ENCODE results near the gene ACTG1.

Gene ACTG1

DNA sequence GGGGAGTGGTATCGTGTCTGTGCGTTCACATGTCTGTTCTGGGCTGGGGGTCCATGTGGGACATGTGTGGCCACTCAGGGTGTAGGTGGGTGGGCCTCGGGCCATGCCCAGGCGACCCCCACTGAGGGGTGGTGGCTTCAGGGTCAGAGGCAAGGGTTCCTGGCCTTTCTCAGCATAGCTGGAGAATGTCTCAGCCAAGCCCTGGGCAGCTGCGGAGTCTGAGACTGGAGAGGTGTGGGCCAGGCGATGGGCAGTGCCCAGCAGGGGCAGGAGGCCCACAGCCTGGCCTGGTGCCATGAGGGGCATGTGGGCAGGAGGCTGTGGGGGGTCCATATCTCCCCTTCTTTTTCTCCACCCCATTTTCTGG lies 16.8 kb upstream of the ACTG1 start:
- H3K27me3 ChIP-seq (ENCODE audit: insufficient read depth, low read depth, severe bottlenecking): no peaks in the 10 kb centered on the region
- DNase-seq: no peak
- no peak for TF ChIP-seq CTCF (IDR thresholded peaks at IDR 0.05; ENCODE audit: low read depth, low read length)
- no peak overlapping the region for H3K4me3 ChIP-seq (ENCODE audit: low read depth, low read length)
- no peak overlapping the region for H3K27ac ChIP-seq
- H3K9me3 ChIP-seq (ENCODE audit: severe bottlenecking): peaks cover 4% of the 10 kb centered on the region
- H3K36me3 ChIP-seq: no peaks in the 10 kb centered on the region

DNA sequence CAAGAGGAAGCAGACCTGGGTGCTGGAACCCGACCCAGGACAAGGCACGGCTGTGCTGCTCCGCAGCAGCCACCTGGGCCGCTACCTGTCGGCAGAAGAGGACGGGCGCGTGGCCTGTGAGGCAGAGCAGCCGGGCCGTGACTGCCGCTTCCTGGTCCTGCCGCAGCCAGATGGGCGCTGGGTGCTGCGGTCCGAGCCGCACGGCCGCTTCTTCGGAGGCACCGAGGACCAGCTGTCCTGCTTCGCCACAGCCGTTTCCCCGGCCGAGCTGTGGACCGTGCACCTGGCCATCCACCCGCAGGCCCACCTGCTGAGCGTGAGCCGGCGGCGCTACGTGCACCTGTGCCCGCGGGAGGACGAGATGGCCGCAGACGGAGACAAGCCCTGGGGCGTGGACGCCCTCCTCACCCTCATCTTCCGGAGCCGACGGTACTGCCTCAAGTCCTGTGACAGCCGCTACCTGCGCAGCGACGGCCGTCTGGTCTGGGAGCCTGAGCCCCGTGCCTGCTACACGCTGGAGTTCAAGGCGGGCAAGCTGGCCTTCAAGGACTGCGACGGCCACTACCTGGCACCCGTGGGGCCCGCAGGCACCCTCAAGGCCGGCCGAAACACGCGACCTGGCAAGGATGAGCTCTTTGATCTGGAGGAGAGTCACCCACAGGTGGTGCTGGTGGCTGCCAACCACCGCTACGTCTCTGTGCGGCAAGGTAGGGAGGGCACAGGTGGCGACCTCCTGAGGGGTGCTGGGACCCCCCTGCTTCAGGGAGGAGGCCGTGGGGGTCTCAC lies 16.2 kb upstream of the ACTG1 start:
- TF ChIP-seq CTCF (IDR thresholded peaks at IDR 0.05; ENCODE audit: low read depth, low read length): no peak
- H3K27me3 ChIP-seq (ENCODE audit: insufficient read depth, low read depth, severe bottlenecking): no peaks in the 10 kb centered on the region
- peaks cover 4% of the 10 kb centered on the region for H3K9me3 ChIP-seq (ENCODE audit: severe bottlenecking)
- peak overlapping the region; percentile 40; the same call in 1 of the 2 replicates for H3K27ac ChIP-seq
- DNase-seq: no peak
- no peaks in the 10 kb centered on the region for H3K36me3 ChIP-seq
- H3K4me3 ChIP-seq (ENCODE audit: low read depth, low read length): no peak overlapping the region

DNA sequence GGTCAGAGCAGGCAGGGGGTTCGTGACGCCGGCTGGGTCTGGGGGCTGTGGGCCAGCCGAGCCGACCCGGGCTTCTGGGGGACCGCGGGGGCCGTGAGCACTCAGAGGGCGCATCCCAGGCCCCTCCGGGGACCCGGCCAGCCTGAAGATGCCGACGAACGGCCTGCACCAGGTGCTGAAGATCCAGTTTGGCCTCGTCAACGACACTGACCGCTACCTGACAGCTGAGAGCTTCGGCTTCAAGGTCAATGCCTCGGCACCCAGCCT lies 15.7 kb upstream of the ACTG1 start:
- Histone ChIP-seq H3K4me3 (ENCODE audit: low read depth, low read length) (no peak overlapping the region), H3K27me3 (ENCODE audit: insufficient read depth, low read depth, severe bottlenecking) (no peaks in the 10 kb centered on the region), H3K9me3 (ENCODE audit: severe bottlenecking) (peaks cover 4% of the 10 kb centered on the region), H3K36me3 (no peaks in the 10 kb centered on the region), H3K27ac (peak overlapping the region; percentile 40)
- TF ChIP-seq CTCF (IDR thresholded peaks at IDR 0.05; ENCODE audit: low read depth, low read length): no peak
- no peak for DNase-seq

- no peaks in the 10 kb centered on the region for H3K27me3 ChIP-seq (ENCODE audit: insufficient read depth, low read depth, severe bottlenecking)
- TF ChIP-seq CTCF (IDR thresholded peaks at IDR 0.05; ENCODE audit: low read depth, low read length): peak; percentile 39; the same call in 1 of the 2 replicates
- H3K9me3 ChIP-seq (ENCODE audit: severe bottlenecking): peaks cover 4% of the 10 kb centered on the region
- no peak within 1 kb of the TSS for H3K4me3 ChIP-seq (ENCODE audit: low read depth, low read length)
- DNase-seq: peak; percentile 77
- H3K36me3 ChIP-seq: no peaks in the 10 kb centered on the region
- peak within 1 kb of the TSS; percentile 40 for H3K27ac ChIP-seq
These were observed 15.2 kb upstream of the ACTG1 start, which contains the start of gene FSCN2 for GRCh38 chr17:81527591-81528383. TSS of gene FSCN2 (plus strand) at chr17:81528377. CDS start at chr17:81528532, 155 bp downstream.

- no peak overlapping the region for H3K4me3 ChIP-seq (ENCODE audit: low read depth, low read length)
- no peak overlapping the region; the same call in 1 of the 2 replicates for H3K27ac ChIP-seq
- TF ChIP-seq CTCF (IDR thresholded peaks at IDR 0.05; ENCODE audit: low read depth, low read length): no peak
- no peak for DNase-seq
- H3K9me3 ChIP-seq (ENCODE audit: severe bottlenecking): peaks cover 4% of the 10 kb centered on the region
- H3K27me3 ChIP-seq (ENCODE audit: insufficient read depth, low read depth, severe bottlenecking): no peaks in the 10 kb centered on the region
- H3K36me3 ChIP-seq: no peaks in the 10 kb centered on the region
These were observed 14.3 kb upstream of the ACTG1 start for GRCh38 chr17:81526662-81527571.

All from WERI-Rb-1 (cell line).